ENCODE results near the gene UBE2M.
"Not testable (repeated sequence)": the region's sequence is repeated elsewhere in the genome, so short reads cannot be mapped to it uniquely, and the experiment has no call there.

UBE2M gene

GRCh38 chr19:58511353-58512208 is 46.8 kb downstream of the UBE2M start, which contains the start of gene SLC27A5:
SLC27A5 (minus strand) TSS chr19:58511992; CDS start chr19:58511955, 37 bp downstream.
- H3K79me1 ChIP-seq (replicated peaks; ENCODE audit: low read length, poor library complexity, severe bottlenecking): peaks cover 34% of the 10 kb centered on the region
- peaks cover 12% of the 10 kb centered on the region for H3K4me1 ChIP-seq (ENCODE audit: control insufficient read depth, insufficient read depth, low read depth, low read length)
- H3K18ac ChIP-seq (ENCODE audit: low read depth in 1 of 2, low read length in 2 of 2): no peak within 1 kb of the TSS
- 93% methylated on average over 25 of the region's 25 CpGs for WGBS
- no peak within 1 kb of the TSS for H2BK15ac ChIP-seq (ENCODE audit: low read depth, poor library complexity, severe bottlenecking)
- H3K27ac ChIP-seq (ENCODE audit: low read length, poor library complexity, severe bottlenecking): no peak within 1 kb of the TSS
- no peak within 1 kb of the TSS for H2AK5ac ChIP-seq (ENCODE audit: low read length, severe bottlenecking)
- no peak within 1 kb of the TSS for H3K14ac ChIP-seq (ENCODE audit: low read length in 2 of 2)
- no peaks in the 10 kb centered on the region for H3K9me3 ChIP-seq (ENCODE audit: control insufficient read depth, low read length)
- H2BK120ac ChIP-seq (ENCODE audit: low read depth, low read length): no peak within 1 kb of the TSS
- H3K23ac ChIP-seq (ENCODE audit: low read length in 2 of 2): no peak within 1 kb of the TSS
- no peak within 1 kb of the TSS for H2BK12ac ChIP-seq (ENCODE audit: low read length in 2 of 2)
- no peak within 1 kb of the TSS for H3K4ac ChIP-seq (ENCODE audit: low read depth in 1 of 2, low read length in 2 of 2)
- H3K4me2 ChIP-seq (ENCODE audit: low read length, poor library complexity, severe bottlenecking): no peak within 1 kb of the TSS
- no peaks in the 10 kb centered on the region for H3K27me3 ChIP-seq (ENCODE audit: control insufficient read depth in 1 of 2, insufficient read depth in 1 of 2, low read length in 2 of 2)
- H3K36me3 ChIP-seq (ENCODE audit: control insufficient read depth in 1 of 2, insufficient read depth in 2 of 2, low read depth in 1 of 2, low read length in 2 of 2): peaks cover 18 to 57% of the 10 kb centered on the region in 2 experiments
- no peak within 1 kb of the TSS for H4K91ac ChIP-seq (ENCODE audit: low read length)
- no peak within 1 kb of the TSS for H2AFZ ChIP-seq (ENCODE audit: low read depth, low read length)
- no peak for DNase-seq
- no peak within 1 kb of the TSS for H2BK5ac ChIP-seq (ENCODE audit: low read depth, low read length, poor library complexity, severe bottlenecking)
- no peak within 1 kb of the TSS for H4K8ac ChIP-seq (ENCODE audit: low read length)
- H3K9ac ChIP-seq (ENCODE audit: low read length): peak within 1 kb of the TSS; percentile 87
- no peak within 1 kb of the TSS for H3K4me3 ChIP-seq (ENCODE audit: insufficient read depth in 1 of 2, low read depth in 1 of 2, low read length in 2 of 2)

GRCh38 chr19:58510084-58510862 is 48.1 kb downstream of the UBE2M start:
- Histone ChIP-seq H3K4me3 (ENCODE audit: insufficient read depth in 1 of 2, low read depth in 1 of 2, low read length in 2 of 2) (no peak overlapping the region), H2AFZ (ENCODE audit: low read depth, low read length) (no peak overlapping the region), H3K14ac (ENCODE audit: low read length in 2 of 2) (no peak overlapping the region), H4K91ac (ENCODE audit: low read length) (no peak overlapping the region), H3K27me3 (ENCODE audit: control insufficient read depth in 1 of 2, insufficient read depth in 1 of 2, low read length in 2 of 2) (no peaks in the 10 kb centered on the region), H2AK5ac (ENCODE audit: low read length, severe bottlenecking) (no peak overlapping the region), H3K27ac (ENCODE audit: low read length, poor library complexity, severe bottlenecking) (no peak overlapping the region), H2BK5ac (ENCODE audit: low read depth, low read length, poor library complexity, severe bottlenecking) (no peak overlapping the region), H4K8ac (ENCODE audit: low read length) (peak overlapping the region; percentile 55), H3K4me2 (ENCODE audit: low read length, poor library complexity, severe bottlenecking) (no peak overlapping the region), H3K4me1 (ENCODE audit: control insufficient read depth, insufficient read depth, low read depth, low read length) (peaks cover 8% of the 10 kb centered on the region), H3K9me3 (ENCODE audit: control insufficient read depth, low read length) (no peaks in the 10 kb centered on the region), H3K4ac (ENCODE audit: low read depth in 1 of 2, low read length in 2 of 2) (no peak overlapping the region), H2BK120ac (ENCODE audit: low read depth, low read length) (no peak overlapping the region), H3K9ac (ENCODE audit: low read length) (no peak overlapping the region), H3K79me1 (replicated peaks; ENCODE audit: low read length, poor library complexity, severe bottlenecking) (peaks cover 21% of the 10 kb centered on the region), H2BK12ac (ENCODE audit: low read length in 2 of 2) (no peak overlapping the region), H3K23ac (ENCODE audit: low read length in 2 of 2) (no peak overlapping the region), H2BK15ac (ENCODE audit: low read depth, poor library complexity, severe bottlenecking) (no peak overlapping the region), H3K18ac (ENCODE audit: low read depth in 1 of 2, low read length in 2 of 2) (no peak overlapping the region), H3K36me3 (ENCODE audit: control insufficient read depth in 1 of 2, insufficient read depth in 2 of 2, low read depth in 1 of 2, low read length in 2 of 2) (peaks cover 7 to 45% of the 10 kb centered on the region in 2 experiments)
- DNase-seq: no peak
- WGBS: 87% methylated on average over 4 of the region's 8 CpGs

GRCh38 chr19:58509731-58510083 is 48.7 kb downstream of the UBE2M start:
- Histone ChIP-seq H3K79me1 (replicated peaks; ENCODE audit: low read length, poor library complexity, severe bottlenecking) (peaks cover 20% of the 10 kb centered on the region), H3K4ac (ENCODE audit: low read depth in 1 of 2, low read length in 2 of 2) (no peak overlapping the region), H4K8ac (ENCODE audit: low read length) (peak overlapping the region; percentile 55), H3K18ac (ENCODE audit: low read depth in 1 of 2, low read length in 2 of 2) (no peak overlapping the region), H3K4me3 (ENCODE audit: insufficient read depth in 1 of 2, low read depth in 1 of 2, low read length in 2 of 2) (no peak overlapping the region), H4K91ac (ENCODE audit: low read length) (no peak overlapping the region), H2AFZ (ENCODE audit: low read depth, low read length) (no peak overlapping the region), H2BK12ac (ENCODE audit: low read length in 2 of 2) (no peak overlapping the region), H3K14ac (ENCODE audit: low read length in 2 of 2) (no peak overlapping the region), H2BK15ac (ENCODE audit: low read depth, poor library complexity, severe bottlenecking) (no peak overlapping the region), H3K36me3 (ENCODE audit: control insufficient read depth in 1 of 2, insufficient read depth in 2 of 2, low read depth in 1 of 2, low read length in 2 of 2) (peaks cover 6 to 43% of the 10 kb centered on the region in 2 experiments), H3K4me2 (ENCODE audit: low read length, poor library complexity, severe bottlenecking) (no peak overlapping the region), H3K27ac (ENCODE audit: low read length, poor library complexity, severe bottlenecking) (no peak overlapping the region), H3K27me3 (ENCODE audit: control insufficient read depth in 1 of 2, insufficient read depth in 1 of 2, low read length in 2 of 2) (no peaks in the 10 kb centered on the region), H3K9me3 (ENCODE audit: control insufficient read depth, low read length) (no peaks in the 10 kb centered on the region), H2AK5ac (ENCODE audit: low read length, severe bottlenecking) (no peak overlapping the region), H3K23ac (ENCODE audit: low read length in 2 of 2) (no peak overlapping the region), H2BK5ac (ENCODE audit: low read depth, low read length, poor library complexity, severe bottlenecking) (no peak overlapping the region), H3K9ac (ENCODE audit: low read length) (no peak overlapping the region), H3K4me1 (ENCODE audit: control insufficient read depth, insufficient read depth, low read depth, low read length) (peaks cover 7% of the 10 kb centered on the region), H2BK120ac (ENCODE audit: low read depth, low read length) (no peak overlapping the region)
- WGBS: 93% methylated on average over 11 of the region's 11 CpGs
- DNase-seq: no peak

- 81% methylated on average over 6 of the region's 8 CpGs for WGBS
- H3K36me3 ChIP-seq (ENCODE audit: control insufficient read depth in 1 of 2, insufficient read depth in 2 of 2, low read depth in 1 of 2, low read length in 2 of 2): peaks cover 6 to 23% of the 10 kb centered on the region in 2 experiments
- H3K27ac ChIP-seq (ENCODE audit: low read length, poor library complexity, severe bottlenecking); H3K4me3 ChIP-seq (ENCODE audit: insufficient read depth in 1 of 2, low read depth in 1 of 2, low read length in 2 of 2); H3K9ac ChIP-seq (ENCODE audit: low read length); H3K4ac ChIP-seq (ENCODE audit: low read depth in 1 of 2, low read length in 2 of 2); H3K14ac ChIP-seq (ENCODE audit: low read length in 2 of 2); H4K8ac ChIP-seq (ENCODE audit: low read length); H2BK12ac ChIP-seq (ENCODE audit: low read length in 2 of 2); H2AK5ac ChIP-seq (ENCODE audit: low read length, severe bottlenecking); H3K23ac ChIP-seq (ENCODE audit: low read length in 2 of 2); H3K9me3 ChIP-seq (ENCODE audit: control insufficient read depth, low read length); H4K91ac ChIP-seq (ENCODE audit: low read length); H3K18ac ChIP-seq (ENCODE audit: low read depth in 1 of 2, low read length in 2 of 2); H2AFZ ChIP-seq (ENCODE audit: low read depth, low read length); H3K4me1 ChIP-seq (ENCODE audit: control insufficient read depth, insufficient read depth, low read depth, low read length); H2BK15ac ChIP-seq (ENCODE audit: low read depth, poor library complexity, severe bottlenecking); H2BK5ac ChIP-seq (ENCODE audit: low read depth, low read length, poor library complexity, severe bottlenecking); H2BK120ac ChIP-seq (ENCODE audit: low read depth, low read length); H3K27me3 ChIP-seq (ENCODE audit: control insufficient read depth in 1 of 2, insufficient read depth in 1 of 2, low read length in 2 of 2); H3K79me1 ChIP-seq (replicated peaks; ENCODE audit: low read length, poor library complexity, severe bottlenecking); DNase-seq; H3K4me2 ChIP-seq (ENCODE audit: low read length, poor library complexity, severe bottlenecking): not testable (repeated sequence)
Observed at GRCh38 chr19:58507602-58508223, 50.7 kb downstream of the UBE2M start.

Measured in mesenchymal stem cell (in vitro differentiated cells and primary cell).